H1 (cell line): ENCODE measurements around the gene ZNF284. TPM values are rescaled to one million over a fixed set of nuclear protein-coding genes. Genes with fewer than 3 reads are reported as not detected.
A peak's percentile ranks its signal among the peaks of the same experiment; 100 is the strongest.

Source experiments
- CTCF ChIA-PET: fragments of 300-600 bp; sonication (Branson Sonifier 250); formaldehyde crosslinking; loops from one replicate; lab custom pipeline; 2021; ENCODE audit not compliant: partially characterized antibody; lab: Charles Lee
- POLR2A ChIA-PET: fragments of 300-600 bp; sonication (Branson Sonifier 250); formaldehyde crosslinking; loops from one replicate; lab custom pipeline; 2021; ENCODE audit warnings: inconsistent platforms; ENCODE audit not compliant: partially characterized antibody; lab: Charles Lee
- DNase-seq, 2 experiments: peaks; one replicate each; pipeline versions ENCODE4 v3.0.0 to v3.0.0-alpha.2; 2010 to 2022; ENCODE audit warnings: low spot score in 2 of 2, low read depth in 1 of 2, mixed read lengths in 1 of 2
- FAIRE-seq: peaks from 2 replicates; lab custom pipeline; 2011; peaks lifted over from hg19 to GRCh38; lab: Jason Lieb, UNC
- H2AFZ ChIP-seq: 2 replicates; pipeline ENCODE4 v1.8.1; 2012; ENCODE audit warnings: low read length, inconsistent platforms
- H2AK5ac ChIP-seq: 2 replicates; pipeline ENCODE4 v1.6.1; 2013; ENCODE audit warnings: low read depth, low read length
- H2BK120ac ChIP-seq: replicated peaks from 2 replicates; pipeline ENCODE3; 2013; ENCODE audit warnings: low read depth, low read length, inconsistent platforms
- H2BK12ac ChIP-seq: 2 replicates; pipeline ENCODE4 v1.6.1; 2013; ENCODE audit warnings: low read depth, low read length
- H2BK15ac ChIP-seq: 2 replicates; pipeline ENCODE4 v1.6.1; 2013; ENCODE audit warnings: low read length
- H2BK20ac ChIP-seq: 2 replicates; pipeline ENCODE4 v1.6.1; 2013; ENCODE audit warnings: low read length
- H2BK5ac ChIP-seq: 2 replicates; pipeline ENCODE4 v1.6.1; 2013; ENCODE audit warnings: low read depth, low read length
- H3K14ac ChIP-seq: 2 replicates; pipeline ENCODE4 v1.6.1; 2013; ENCODE audit warnings: inconsistent platforms; ENCODE audit not compliant: insufficient read length
- H3K18ac ChIP-seq: 2 replicates; pipeline ENCODE4 v1.6.1; 2013; ENCODE audit warnings: low read length; ENCODE audit errors: extremely low read depth
- H3K23ac ChIP-seq: 2 replicates; pipeline ENCODE4 v1.6.1; 2013; ENCODE audit warnings: inconsistent platforms; ENCODE audit not compliant: insufficient read length
- H3K23me2 ChIP-seq: 2 replicates; pipeline ENCODE4 v1.6.1; 2013; ENCODE audit warnings: low read depth, low read length
- H3K27ac ChIP-seq: 2 replicates; pipeline ENCODE4 v1.6.1; 2011; ENCODE audit warnings: low read depth, low read length, inconsistent platforms
- H3K27me3 ChIP-seq, 4 experiments: replicated peaks in 1 of 4; 1 replicate in 1 of 4; 2 replicates in 3 of 4; pipeline versions ENCODE4 v1.6.1 to v1.8.1; 2011 to 2013; ENCODE audit warnings: low read length in 3 of 4, mild to moderate bottlenecking in 3 of 4, inconsistent platforms in 2 of 4, mixed read lengths in 2 of 4, moderate library complexity in 1 of 4; ENCODE audit not compliant: control insufficient read depth in 3 of 4, insufficient read depth in 3 of 4; ENCODE audit errors: extremely low read depth in 1 of 4
- H3K36me3 ChIP-seq, 4 experiments: 2 replicates each; pipeline versions ENCODE4 v1.6.1 to v1.8.1; 2011 to 2013; ENCODE audit warnings: mild to moderate bottlenecking in 4 of 4, low read length in 3 of 4, moderate library complexity in 2 of 4, control low read depth in 1 of 4, inconsistent platforms in 1 of 4; ENCODE audit not compliant: insufficient read depth in 4 of 4, control insufficient read depth in 2 of 4
- H3K4ac ChIP-seq: replicated peaks from 2 replicates; pipeline ENCODE3; 2013; ENCODE audit warnings: low read length, low read depth, mixed read lengths, inconsistent platforms; ENCODE audit not compliant: insufficient read length
- H3K4me1 ChIP-seq, 4 experiments: replicated peaks in 1 of 4; 1 replicate in 1 of 4; 2 replicates in 3 of 4; pipeline versions ENCODE4 v1.6.1 to v1.8.1; 2011 to 2013; ENCODE audit warnings: low read length in 3 of 4, inconsistent platforms in 2 of 4, mixed read lengths in 1 of 4; ENCODE audit not compliant: insufficient read depth in 4 of 4, control insufficient read depth in 3 of 4
- H3K4me2 ChIP-seq, 2 experiments: 2 replicates each; pipeline versions ENCODE4 v1.6.1 to v1.8.1; 2011 to 2013; ENCODE audit warnings: low read depth in 2 of 2, low read length in 2 of 2, control low read depth in 1 of 2, inconsistent platforms in 1 of 2, mild to moderate bottlenecking in 1 of 2; ENCODE audit not compliant: insufficient read depth in 1 of 2
- H3K4me3 ChIP-seq, 4 experiments: fragments of 200-600, 300-600 bp in 1 of 4; sonication (generic), shearing (Covaris generic), sonication (Bioruptor Twin) in 1 of 4; 2 replicates each; pipeline versions ENCODE4 v1.5.1 to v1.8.1; 2011 to 2016; ENCODE audit warnings: low read length in 4 of 4, low read depth in 3 of 4, control low read depth in 2 of 4, inconsistent platforms in 2 of 4, mild to moderate bottlenecking in 2 of 4, mixed read lengths in 1 of 4, moderate library complexity in 1 of 4; ENCODE audit not compliant: insufficient read depth in 2 of 4; ENCODE audit errors: extremely low read depth in 1 of 4
- H3K56ac ChIP-seq: replicated peaks from 2 replicates; pipeline ENCODE3; 2013; ENCODE audit warnings: low read depth, mild to moderate bottlenecking, mixed read lengths, low read length, inconsistent platforms; ENCODE audit not compliant: insufficient read length
- H3K79me1 ChIP-seq: 2 replicates; pipeline ENCODE4 v1.6.1; 2013; ENCODE audit warnings: low read depth, low read length, control low read depth
- H3K79me2 ChIP-seq, 2 experiments: 2 replicates each; pipeline versions ENCODE4 v1.6.1 to v1.8.1; 2012 to 2013; ENCODE audit warnings: low read length in 2 of 2, mild to moderate bottlenecking in 2 of 2, inconsistent platforms in 1 of 2; ENCODE audit not compliant: insufficient read depth in 2 of 2, control insufficient read depth in 1 of 2
- H3K9ac ChIP-seq, 4 experiments: replicated peaks in 1 of 4; 1 replicate in 1 of 4; 2 replicates in 3 of 4; pipeline versions ENCODE4 v1.6.1 to v1.8.1; 2011 to 2013; ENCODE audit warnings: low read depth in 3 of 4, low read length in 3 of 4, control low read depth in 2 of 4, mild to moderate bottlenecking in 2 of 4, moderate library complexity in 2 of 4, inconsistent platforms in 1 of 4; ENCODE audit errors: extremely low read depth in 1 of 4
- H3K9me3 ChIP-seq, 2 experiments: 2 replicates each; pipeline versions ENCODE4 v1.6.1 to v1.8.1; 2012 to 2013; ENCODE audit warnings: mild to moderate bottlenecking in 2 of 2, moderate library complexity in 2 of 2, control low read depth in 1 of 2, inconsistent platforms in 1 of 2, low read depth in 1 of 2, low read length in 1 of 2, mixed read lengths in 1 of 2; ENCODE audit not compliant: insufficient read depth in 2 of 2
- H4K20me1 ChIP-seq, 2 experiments: replicated peaks in 1 of 2; 2 replicates each; pipeline versions ENCODE3 to v1.8.1; 2011 to 2013; ENCODE audit warnings: inconsistent platforms in 2 of 2, low read length in 2 of 2, mild to moderate bottlenecking in 1 of 2; ENCODE audit not compliant: insufficient read depth in 2 of 2, control insufficient read depth in 1 of 2
- H4K5ac ChIP-seq: 2 replicates; pipeline ENCODE4 v1.6.1; 2013; ENCODE audit warnings: low read length, low read depth, mixed read lengths, inconsistent platforms; ENCODE audit not compliant: insufficient read length
- H4K8ac ChIP-seq: 2 replicates; pipeline ENCODE4 v1.8.0; 2013; ENCODE audit warnings: mild to moderate bottlenecking, moderate library complexity, low read length, inconsistent platforms; ENCODE audit not compliant: insufficient read depth; ENCODE audit errors: extremely low read depth
- H4K91ac ChIP-seq: replicated peaks from 2 replicates; pipeline ENCODE3; 2013; ENCODE audit warnings: low read length, mixed read lengths, inconsistent platforms; ENCODE audit not compliant: insufficient read length
- ASH2L ChIP-seq: fragments of 200-600, 300-600 bp; sonication (generic); IDR thresholded peaks from one replicate; pipeline ENCODE4 v1.7.1; 2017; ENCODE audit warnings: low read length
- CHD2 ChIP-seq: IDR thresholded peaks from 2 replicates; pipeline ENCODE4 v1.6.1; 2012; ENCODE audit warnings: low read length, improper control_type of control experiment
- GABPA ChIP-seq: IDR thresholded peaks from 2 replicates; pipeline ENCODE4 v1.6.1; 2011; ENCODE audit warnings: mild to moderate bottlenecking, low read length, moderate library complexity, borderline replicate concordance; ENCODE audit not compliant: insufficient read depth
- KDM4A ChIP-seq: IDR thresholded peaks from one replicate; pipeline ENCODE4 v1.7.1; 2012; ENCODE audit warnings: low read depth, mild to moderate bottlenecking, moderate library complexity, low read length, inconsistent platforms; ENCODE audit not compliant: severe bottlenecking
- PHF8 ChIP-seq: fragments of 200-600 bp; sonication (generic); conservative IDR thresholded peaks from 2 replicates; pipeline ENCODE4 v1.7.1; 2012; ENCODE audit warnings: low read depth, mild to moderate bottlenecking, inconsistent platforms, low read length, moderate library complexity
- POLR2A ChIP-seq, 2 experiments: IDR thresholded peaks; 1 replicate in 1 of 2; 2 replicates in 1 of 2; pipeline ENCODE4 v1.6.1; 2011; ENCODE audit warnings: low read depth in 2 of 2, low read length in 2 of 2, mild to moderate bottlenecking in 2 of 2; ENCODE audit errors: control extremely low read depth in 1 of 2
- POLR2AphosphoS5 ChIP-seq: IDR thresholded peaks from 2 replicates; pipeline ENCODE4 v1.6.1; 2011; ENCODE audit warnings: low read depth, low read length
- SIX5 ChIP-seq: IDR thresholded peaks from 2 replicates; pipeline ENCODE4 v1.6.1; 2011; ENCODE audit warnings: mild to moderate bottlenecking, low read depth, low read length
- SP1 ChIP-seq: IDR thresholded peaks from 2 replicates; pipeline ENCODE4 v1.6.1; 2011; ENCODE audit warnings: low read depth, low read length
- SP4 ChIP-seq: IDR thresholded peaks from 2 replicates; pipeline ENCODE4 v1.6.1; 2012; ENCODE audit warnings: low read length, inconsistent platforms
- TBP ChIP-seq: IDR thresholded peaks from 2 replicates; pipeline ENCODE4 v1.6.1; 2011; ENCODE audit warnings: low read depth, low read length, improper control_type of control experiment
- WGBS, 2 experiments: shearing (Covaris generic) in 1 of 2; methylation state at CpG; one replicate each; pipeline versions ENCODE4 v1.1.6 to v1.1.7; 2013 to 2015; ENCODE audit warnings: low lambda C conversion rate in 2 of 2, mixed read lengths in 2 of 2, inconsistent platforms in 1 of 2, low coverage in 1 of 2, missing lambda C conversion rate in 1 of 2; ENCODE audit not compliant: insufficient replicate concordance in 2 of 2, insufficient coverage in 1 of 2, insufficient read length in 1 of 2; ENCODE audit errors: extremely low coverage in 1 of 2, missing lambda C conversion rate in 1 of 2; 5-methylcytosine and 5-hydroxymethylcytosine counted together
- polyA plus RNA-seq, 7 experiments: library from polyadenylated mRNA; depleted of rRNA in 3 of 7; stranded (reverse) in 5 of 7; unstranded in 2 of 7; fragments of >200 nt in 5 of 7; fragments of 200-250 nt in 2 of 7; gene quantifications; 1 replicate in 5 of 7; 2 replicates in 1 of 7; 4 replicates in 1 of 7; pipeline versions ENCODE4 v1.2.1 to v1.2.3, GENCODE V29; 2011 to 2013; ENCODE audit warnings: missing spikeins in 2 of 7, mixed read lengths in 2 of 7
- total RNA-seq: library from RNA; stranded (reverse); fragmentation: NEBNext Ultra II Directional; extraction: Animal tissue kit (Norgen Biotek cat#: 25700); gene quantifications from 2 replicates; pipeline ENCODE4 v1.2.1, GENCODE V29; 2021

ZNF284 gene
- total and polyA plus RNA-seq, 2 of the 8 experiments (the other 6 are each of a cell fraction or from before 2014, with no cell fraction given) = 1.1 to 3.4 TPM

- peak within 1 kb of the TSS; percentile 75 to 94 for H3K4me2 ChIP-seq
- H2BK20ac ChIP-seq = no peak within 1 kb of the TSS
- FAIRE-seq (peak; percentile 93), DNase-seq (peak; percentile 77 to 89)
- no peak within 1 kb of the TSS for H3K14ac ChIP-seq
- no peaks in the 10 kb centered on the region for H4K20me1 ChIP-seq
- no peak within 1 kb of the TSS for H2BK15ac ChIP-seq
- H3K18ac ChIP-seq = peak within 1 kb of the TSS; percentile 43; the same call in 1 of the 2 replicates
- no peaks in the 10 kb centered on the region for H3K36me3 ChIP-seq
- H4K91ac ChIP-seq = no peak within 1 kb of the TSS
- H3K79me2 ChIP-seq = peaks cover 0 to 7% of the 10 kb centered on the region in 2 experiments; a peak in 2 of 4 replicates
- H3K9ac ChIP-seq = peak within 1 kb of the TSS in 3 of 4 experiments; percentile 15 to 92 (median 63); a peak in 6 of 7 replicates
- no peak within 1 kb of the TSS for H2AK5ac ChIP-seq
- no peak within 1 kb of the TSS; the same call in 1 of the 2 replicates for H4K8ac ChIP-seq
- H3K9me3 ChIP-seq = no peaks in the 10 kb centered on the region
- no peak within 1 kb of the TSS for H3K56ac ChIP-seq
- peak within 1 kb of the TSS; percentile 42 for H4K5ac ChIP-seq
- no peak within 1 kb of the TSS for H2BK12ac ChIP-seq
- ChIA-PET CTCF (interaction anchor here (0.6 to 1.0 kb wide), 3 partner anchors 21 to 61 kb away, joined by 3 to 5 read pairs (median 3); no protein-coding TSS in a partner anchor), POLR2A (interaction anchor here (1.0 to 2.8 kb wide), 7 partner anchors 9 to 155 kb away, joined by 3 to 18 read pairs (median 5); partner anchors contain the start of genes ZNF222, ZNF224 and ZNF225)
- WGBS, 2 experiments = 3% methylated on average over 37 of the region's 38 CpGs; no CpG with 5 or more reads in 1 of the 2 experiments
- H2BK5ac ChIP-seq = 0 out of 2 replicates have a peak within 1 kb of the TSS, but pooled peaks have one; percentile 45
- H3K4me3 ChIP-seq = peak within 1 kb of the TSS; percentile 59 to 85 (median 72)
- H2AFZ ChIP-seq = peak within 1 kb of the TSS; percentile 95
- peaks cover 3% of the 10 kb centered on the region for H3K23me2 ChIP-seq
- no peak within 1 kb of the TSS for H3K4ac ChIP-seq
- no peak within 1 kb of the TSS for H3K23ac ChIP-seq
- peaks cover 0 to 2% (median 0%) of the 10 kb centered on the region in 4 experiments; a peak in 1 of 7 replicates for H3K4me1 ChIP-seq
- no peak within 1 kb of the TSS for H2BK120ac ChIP-seq
- H3K79me1 ChIP-seq = no peaks in the 10 kb centered on the region
- H3K27ac ChIP-seq = no peak within 1 kb of the TSS
- no peaks in the 10 kb centered on the region for H3K27me3 ChIP-seq
- no peak for TF ChIP-seq ASH2L
- peak; percentile 31; the same call in 1 of the 2 replicates for TF ChIP-seq POLR2AphosphoS5
- TF ChIP-seq CHD2 = 0 out of 2 replicates have a peak, but pooled peaks have one; percentile 21
- TF ChIP-seq PHF8 = peak; percentile 47; the same call in 1 of the 2 replicates
- TF ChIP-seq POLR2A (IDR thresholded peaks at IDR 0.05; ENCODE audit: control extremely low read depth in 1 of 2, low read depth in 2 of 2, low read length in 2 of 2) = peak in 1 of 2 experiments; percentile 60; a peak in 1 of 3 replicates
- peak; percentile 85; the same call in 1 of the 2 replicates for TF ChIP-seq GABPA
- TF ChIP-seq TBP = peak; percentile 41; the same call in 1 of the 2 replicates
- no peak for TF ChIP-seq SP4
- 0 out of 2 replicates have a peak, but pooled peaks have one; percentile 22 for TF ChIP-seq SP1
- peak; percentile 69 for TF ChIP-seq KDM4A
- TF ChIP-seq SIX5 = peak; percentile 93
Observed at GRCh38 chr19:44051650-44052402, 20.1 kb upstream of the ZNF284 start, which contains the start of gene ZNF223. Gene ZNF223, plus strand, starts transcription at chr19:44052036. Its CDS starts 3,141 bp downstream, at chr19:44055177.
